WTC11 (cell line): ENCODE data around the gene SNIP1. TPM values are rescaled to one million over a fixed set of nuclear protein-coding genes. Genes with fewer than 3 reads are reported as not detected.

Experiments
- ATAC-seq: fragments of 200-7000 bp; cut with Tn5 transposase; 2 replicates; pipeline ENCODE4 v1.10.0; 2021; ENCODE audit warnings: mild to moderate bottlenecking, moderate library complexity
- CTCF ChIA-PET: fragments of 300-600 bp; sonication (Branson Sonifier 250); formaldehyde crosslinking; loops from one replicate; lab custom pipeline; 2021; ENCODE audit warnings: antibody characterized with exemption; lab: Charles Lee
- POLR2A ChIA-PET: fragments of 350-600 bp; sonication (Branson Sonifier 250); formaldehyde crosslinking; loops from one replicate; lab custom pipeline; 2021; ENCODE audit warnings: antibody characterized with exemption; lab: Charles Lee
- DNase-seq: peaks from one replicate; pipeline ENCODE4 v3.0.0; 2021; ENCODE audit warnings: low spot score
- H3K27ac Mint-ChIP-seq: 2 replicates; pipeline ENCODE4 v1.8.0; 2021; ENCODE audit warnings: mixed read lengths
- H3K27me3 Mint-ChIP-seq: 2 replicates; pipeline ENCODE4 v1.8.0; 2021; ENCODE audit warnings: low read depth, mild to moderate bottlenecking, moderate library complexity, mixed read lengths
- H3K36me3 Mint-ChIP-seq: 2 replicates; pipeline ENCODE4 v1.8.0; 2021; ENCODE audit warnings: mixed read lengths
- H3K4me1 Mint-ChIP-seq: 2 replicates; pipeline ENCODE4 v1.8.0; 2022; ENCODE audit warnings: mixed read lengths
- H3K4me3 Mint-ChIP-seq: 2 replicates; pipeline ENCODE4 v1.8.0; 2021; ENCODE audit warnings: mild to moderate bottlenecking, moderate library complexity, mixed read lengths
- H3K9me3 Mint-ChIP-seq: 2 replicates; pipeline ENCODE4 v1.8.0; 2021; ENCODE audit warnings: mixed read lengths
- CREM ChIP-seq: sonication (generic); formaldehyde crosslinking; IDR thresholded peaks from 2 replicates; pipeline ENCODE4 v1.8.1; 2022; ENCODE audit warnings: mild to moderate bottlenecking, missing genetic modification reagents, moderate library complexity
- E2F1 ChIP-seq: sonication (generic); formaldehyde crosslinking; IDR thresholded peaks from 2 replicates; pipeline ENCODE4 v1.8.0; 2022; ENCODE audit warnings: mild to moderate bottlenecking, missing genetic modification reagents
- EMX1 ChIP-seq: fragments of 250-450 bp; sonication (Bioruptor Pico); IDR thresholded peaks from 2 replicates; pipeline ENCODE4 v1.8.0; 2021; ENCODE audit warnings: mild to moderate bottlenecking
- FOXP1 ChIP-seq: sonication (generic); formaldehyde crosslinking; IDR thresholded peaks from 2 replicates; pipeline ENCODE4 v1.8.0; 2022; ENCODE audit warnings: missing genetic modification reagents, mild to moderate bottlenecking, moderate library complexity, borderline replicate concordance
- IRF2 ChIP-seq: sonication (generic); formaldehyde crosslinking; IDR thresholded peaks from 2 replicates; pipeline ENCODE4 v1.8.0; 2022; ENCODE audit warnings: low read depth, missing genetic modification reagents, borderline replicate concordance
- JAZF1 ChIP-seq: fragments of 250-450 bp; sonication (Bioruptor Pico); IDR thresholded peaks from 2 replicates; pipeline ENCODE4 v1.9.0; 2021; ENCODE audit warnings: moderate library complexity, mild to moderate bottlenecking, inconsistent platforms
- KAT7 ChIP-seq: sonication (generic); formaldehyde crosslinking; IDR thresholded peaks from 2 replicates; pipeline ENCODE4 v1.8.1; 2023; ENCODE audit warnings: missing genetic modification reagents, mild to moderate bottlenecking, borderline replicate concordance
- MLX ChIP-seq: sonication (generic); formaldehyde crosslinking; IDR thresholded peaks from 2 replicates; pipeline ENCODE4 v1.8.1; 2023; ENCODE audit warnings: mild to moderate bottlenecking, missing genetic modification reagents, moderate library complexity
- MXD4 ChIP-seq: fragments of 250-450 bp; sonication (Bioruptor Pico); IDR thresholded peaks from 2 replicates; pipeline ENCODE4 v1.8.0; 2021; ENCODE audit warnings: mild to moderate bottlenecking, moderate library complexity, borderline replicate concordance
- NR2C2 ChIP-seq: sonication (generic); formaldehyde crosslinking; IDR thresholded peaks from 2 replicates; pipeline ENCODE4 v1.8.0; 2022; ENCODE audit warnings: mild to moderate bottlenecking, missing genetic modification reagents
- NR3C1 ChIP-seq: sonication (generic); formaldehyde crosslinking; conservative IDR thresholded peaks from 2 replicates; pipeline ENCODE4 v1.8.1; 2023; ENCODE audit warnings: low read depth, mild to moderate bottlenecking, missing genetic modification reagents
- OVOL2 ChIP-seq: fragments of 250-450 bp; sonication (Bioruptor Pico); IDR thresholded peaks from 2 replicates; pipeline ENCODE4 v1.9.0; 2021; ENCODE audit warnings: mild to moderate bottlenecking, borderline replicate concordance
- PREB ChIP-seq: sonication (generic); formaldehyde crosslinking; IDR thresholded peaks from 2 replicates; pipeline ENCODE4 v1.8.1; 2022; ENCODE audit warnings: mild to moderate bottlenecking, missing genetic modification reagents, moderate library complexity, borderline replicate concordance
- SMAD3 ChIP-seq: sonication (generic); formaldehyde crosslinking; IDR thresholded peaks from 2 replicates; pipeline ENCODE4 v1.8.0; 2022; ENCODE audit warnings: missing genetic modification reagents, mild to moderate bottlenecking, borderline replicate concordance
- USF2 ChIP-seq: sonication (generic); formaldehyde crosslinking; IDR thresholded peaks from 2 replicates; pipeline ENCODE4 v1.8.1; 2023; ENCODE audit warnings: mild to moderate bottlenecking, missing genetic modification reagents, moderate library complexity
- ZBTB21 ChIP-seq: sonication (generic); formaldehyde crosslinking; IDR thresholded peaks from 2 replicates; pipeline ENCODE4 v1.8.1; 2023; ENCODE audit warnings: mild to moderate bottlenecking, missing genetic modification reagents, borderline replicate concordance
- ZNF263 ChIP-seq: sonication (generic); formaldehyde crosslinking; IDR thresholded peaks from 2 replicates; pipeline ENCODE4 v1.8.1; 2022; ENCODE audit warnings: low read depth, mild to moderate bottlenecking, moderate library complexity, missing genetic modification reagents
- total RNA-seq: library from RNA; stranded (reverse); gene quantifications from 3 replicates; pipeline ENCODE4 v1.2.3, GENCODE V29; 2021
- TF ChIP-seq, protein P1 (sequence below): fragments of 250-450 bp; sonication (Bioruptor Pico); IDR thresholded peaks from 2 replicates; pipeline ENCODE4 v2.1.2; 2022; ENCODE audit warnings: mild to moderate bottlenecking, moderate library complexity
- TF ChIP-seq, protein P2 (sequence below): sonication (generic); formaldehyde crosslinking; IDR thresholded peaks from 2 replicates; pipeline ENCODE4 v1.8.0; 2022; ENCODE audit warnings: mild to moderate bottlenecking, missing genetic modification reagents
- TF ChIP-seq, protein P3 (sequence below): sonication (generic); formaldehyde crosslinking; IDR thresholded peaks from 2 replicates; pipeline ENCODE4 v1.8.0; 2023; ENCODE audit warnings: missing genetic modification reagents, mild to moderate bottlenecking, borderline replicate concordance

Gene SNIP1
- total RNA-seq, 1 experiment from 2014 or later = 18.3 TPM

GRCh38 chr1:37514350-37515184 lies 39.5 kb downstream of the SNIP1 start, which contains the start of gene MEAF6 (continued):
- TF ChIP-seq NR2C2 = no peak
- no peak for TF ChIP-seq MXD4 (CRISPR knock-in tag)
- TF ChIP-seq, protein P1, sequence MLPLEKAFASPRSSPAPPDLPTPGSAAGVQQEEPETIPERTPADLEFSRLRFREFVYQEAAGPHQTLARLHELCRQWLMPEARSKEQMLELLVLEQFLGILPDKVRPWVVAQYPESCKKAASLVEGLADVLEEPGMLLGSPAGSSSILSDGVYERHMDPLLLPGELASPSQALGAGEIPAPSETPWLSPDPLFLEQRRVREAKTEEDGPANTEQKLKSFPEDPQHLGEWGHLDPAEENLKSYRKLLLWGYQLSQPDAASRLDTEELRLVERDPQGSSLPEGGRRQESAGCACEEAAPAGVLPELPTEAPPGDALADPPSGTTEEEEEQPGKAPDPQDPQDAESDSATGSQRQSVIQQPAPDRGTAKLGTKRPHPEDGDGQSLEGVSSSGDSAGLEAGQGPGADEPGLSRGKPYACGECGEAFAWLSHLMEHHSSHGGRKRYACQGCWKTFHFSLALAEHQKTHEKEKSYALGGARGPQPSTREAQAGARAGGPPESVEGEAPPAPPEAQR (CRISPR knock-in tag) = no peak
- TF ChIP-seq OVOL2 (CRISPR knock-in tag) = no peak
- no peak for TF ChIP-seq ZBTB21 (CRISPR knock-in tag)
- 0 out of 2 replicates have a peak, but pooled peaks have one; percentile 23 for TF ChIP-seq ZNF263
- TF ChIP-seq, all 79 proteins: peak for 21

DNA sequence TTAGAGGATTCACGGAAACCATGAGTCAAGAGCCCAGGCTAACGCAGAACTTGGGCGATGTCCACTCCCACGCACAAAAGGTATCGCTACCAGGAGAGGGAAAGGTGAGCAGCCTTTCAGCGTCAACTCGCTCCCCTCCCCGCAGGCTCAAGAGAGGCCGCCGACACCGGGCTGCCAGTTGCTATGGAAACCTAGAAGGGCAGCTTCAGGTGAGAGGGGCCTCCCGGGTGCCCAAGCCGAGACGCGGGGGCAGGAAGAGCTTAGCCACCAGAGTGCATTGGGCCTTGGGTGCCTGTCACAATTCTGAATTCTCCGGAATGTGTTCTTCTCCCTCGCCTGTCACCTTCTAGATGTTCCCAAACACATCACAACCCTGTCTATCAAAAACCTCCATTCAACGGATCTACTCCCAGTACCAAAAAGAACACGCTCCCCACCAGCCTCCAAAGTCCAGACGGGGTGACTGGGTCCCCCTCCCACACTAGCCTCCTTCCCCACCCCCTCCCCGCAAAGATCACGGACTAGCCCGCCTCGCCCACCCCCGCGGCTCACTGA lies 40.2 kb downstream of the SNIP1 start:
- POLR2A ChIA-PET = interaction anchor here (1.6 kb wide), 1 partner anchor 41 kb away, joined by 5 read pairs; the partner anchor contains the start of gene SNIP1
- Mint-ChIP-seq H3K36me3 (peaks cover 15% of the 10 kb centered on the region), H3K27ac (peak overlapping the region; percentile 79), H3K9me3 (peaks cover under 1% of the 10 kb centered on the region; the same call in 1 of the 2 replicates), H3K4me3 (peak overlapping the region; percentile 98), H3K27me3 (0 out of 2 replicates have a peak, but pooled peaks cover 6% of the 10 kb centered on the region), H3K4me1 (peaks cover 19% of the 10 kb centered on the region)
- CTCF ChIA-PET = interaction anchor here (1.0 to 3.2 kb wide), 23 partner anchors 8 to 381 kb away, joined by 3 to 53 read pairs (median 8); partner anchors contain the start of genes CDCA8, DNALI1, RSPO1 and SNIP1
- DNase-seq = peak; percentile 65
- peak; percentile 43; the same call in 1 of the 2 replicates for TF ChIP-seq KAT7
- TF ChIP-seq USF2 = no peak
- ATAC-seq = peak; percentile 18

DNA sequence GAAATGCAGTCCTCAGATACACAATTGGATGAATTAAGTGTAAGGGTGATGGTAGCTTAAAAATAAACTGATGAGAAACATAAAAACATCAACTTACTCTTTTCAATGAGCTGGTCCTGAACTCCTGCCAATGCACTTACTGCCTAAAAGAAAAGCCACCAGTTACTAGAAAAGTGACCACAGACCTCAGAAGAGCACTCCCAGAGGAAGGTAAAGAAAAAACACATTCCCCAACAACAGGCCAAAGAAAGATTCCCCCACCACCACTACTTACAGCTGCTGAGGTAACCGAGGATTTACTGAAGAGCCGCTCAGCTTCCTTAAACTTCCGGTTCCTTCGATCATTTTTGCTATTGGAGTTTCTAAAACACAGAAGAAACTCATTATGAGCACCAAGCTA lies 44.9 kb downstream of the SNIP1 start:
- Mint-ChIP-seq H3K4me1 (peaks cover 5% of the 10 kb centered on the region), H3K27ac (no peak overlapping the region), H3K4me3 (no peak overlapping the region), H3K27me3 (no peaks in the 10 kb centered on the region), H3K9me3 (no peaks in the 10 kb centered on the region), H3K36me3 (peaks cover 35% of the 10 kb centered on the region)
- ATAC-seq (peak; percentile 60), DNase-seq (no peak)
- ChIA-PET CTCF (interaction anchor here (1.0 to 1.6 kb wide), 8 partner anchors 18 to 181 kb away, joined by 3 to 17 read pairs (median 5); partner anchors contain the start of genes DNALI1 and ZC3H12A), POLR2A (no interaction called here)
- TF ChIP-seq CREM (no peak), EMX1 (CRISPR knock-in tag) (no peak), FOXP1 (CRISPR knock-in tag) (no peak), OVOL2 (CRISPR knock-in tag) (no peak), PREB (CRISPR knock-in tag) (no peak), SMAD3 (CRISPR knock-in tag) (no peak), E2F1 (CRISPR knock-in tag) (no peak), JAZF1 (CRISPR knock-in tag) (no peak), IRF2 (no peak), MLX (no peak), MXD4 (CRISPR knock-in tag) (no peak), NR3C1 (no peak)
- TF ChIP-seq, protein P2, sequence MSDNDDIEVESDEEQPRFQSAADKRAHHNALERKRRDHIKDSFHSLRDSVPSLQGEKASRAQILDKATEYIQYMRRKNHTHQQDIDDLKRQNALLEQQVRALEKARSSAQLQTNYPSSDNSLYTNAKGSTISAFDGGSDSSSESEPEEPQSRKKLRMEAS (CRISPR knock-in tag) = no peak
- TF ChIP-seq, protein P3, sequence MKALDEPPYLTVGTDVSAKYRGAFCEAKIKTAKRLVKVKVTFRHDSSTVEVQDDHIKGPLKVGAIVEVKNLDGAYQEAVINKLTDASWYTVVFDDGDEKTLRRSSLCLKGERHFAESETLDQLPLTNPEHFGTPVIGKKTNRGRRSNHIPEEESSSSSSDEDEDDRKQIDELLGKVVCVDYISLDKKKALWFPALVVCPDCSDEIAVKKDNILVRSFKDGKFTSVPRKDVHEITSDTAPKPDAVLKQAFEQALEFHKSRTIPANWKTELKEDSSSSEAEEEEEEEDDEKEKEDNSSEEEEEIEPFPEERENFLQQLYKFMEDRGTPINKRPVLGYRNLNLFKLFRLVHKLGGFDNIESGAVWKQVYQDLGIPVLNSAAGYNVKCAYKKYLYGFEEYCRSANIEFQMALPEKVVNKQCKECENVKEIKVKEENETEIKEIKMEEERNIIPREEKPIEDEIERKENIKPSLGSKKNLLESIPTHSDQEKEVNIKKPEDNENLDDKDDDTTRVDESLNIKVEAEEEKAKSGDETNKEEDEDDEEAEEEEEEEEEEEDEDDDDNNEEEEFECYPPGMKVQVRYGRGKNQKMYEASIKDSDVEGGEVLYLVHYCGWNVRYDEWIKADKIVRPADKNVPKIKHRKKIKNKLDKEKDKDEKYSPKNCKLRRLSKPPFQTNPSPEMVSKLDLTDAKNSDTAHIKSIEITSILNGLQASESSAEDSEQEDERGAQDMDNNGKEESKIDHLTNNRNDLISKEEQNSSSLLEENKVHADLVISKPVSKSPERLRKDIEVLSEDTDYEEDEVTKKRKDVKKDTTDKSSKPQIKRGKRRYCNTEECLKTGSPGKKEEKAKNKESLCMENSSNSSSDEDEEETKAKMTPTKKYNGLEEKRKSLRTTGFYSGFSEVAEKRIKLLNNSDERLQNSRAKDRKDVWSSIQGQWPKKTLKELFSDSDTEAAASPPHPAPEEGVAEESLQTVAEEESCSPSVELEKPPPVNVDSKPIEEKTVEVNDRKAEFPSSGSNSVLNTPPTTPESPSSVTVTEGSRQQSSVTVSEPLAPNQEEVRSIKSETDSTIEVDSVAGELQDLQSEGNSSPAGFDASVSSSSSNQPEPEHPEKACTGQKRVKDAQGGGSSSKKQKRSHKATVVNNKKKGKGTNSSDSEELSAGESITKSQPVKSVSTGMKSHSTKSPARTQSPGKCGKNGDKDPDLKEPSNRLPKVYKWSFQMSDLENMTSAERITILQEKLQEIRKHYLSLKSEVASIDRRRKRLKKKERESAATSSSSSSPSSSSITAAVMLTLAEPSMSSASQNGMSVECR (CRISPR knock-in tag) = no peak
